PC-9 (cell line): ENCODE measurements around the gene SGK1. TPM values are rescaled to one million over a fixed set of nuclear protein-coding genes. Genes with fewer than 3 reads are reported as not detected.

Experiments
- BruUV-seq: library from RNA; stranded (reverse); fragments of 400-500 nt; replicated peaks from 2 replicates; lab custom pipeline; 2021; lab: Mats Ljungman, UMichigan
- CTCF ChIA-PET: fragments of 300-600 bp; sonication (Branson Sonifier 250); formaldehyde crosslinking; loops from one replicate; lab custom pipeline; 2022; ENCODE audit warnings: antibody characterized with exemption; lab: Charles Lee
- POLR2A ChIA-PET: fragments of 300-600 bp; sonication (Branson Sonifier 250); formaldehyde crosslinking; loops from one replicate; lab custom pipeline; 2022; ENCODE audit warnings: antibody characterized with exemption; ENCODE audit not compliant: unreplicated experiment; lab: Charles Lee
- DNase-seq, 2 experiments: peaks; one replicate each; pipeline versions ENCODE4 v3.0.0 to v3.0.0-alpha.2; 2015 to 2022; ENCODE audit warnings: mixed read lengths in 1 of 2
- H2AFZ ChIP-seq: fragments of 200-600 bp; sonication (generic); 2 replicates; pipeline ENCODE4 v1.8.1; 2017; ENCODE audit warnings: antibody characterized with exemption
- H3F3A ChIP-seq: fragments of 200-600 bp; sonication (generic); 2 replicates; pipeline ENCODE4 v1.8.1; 2017; ENCODE audit warnings: antibody characterized with exemption, mild to moderate bottlenecking, low read depth; ENCODE audit not compliant: insufficient read depth
- H3K27ac ChIP-seq: fragments of 200-600 bp; sonication (generic); 2 replicates; pipeline ENCODE4 v1.6.1; 2016; ENCODE audit warnings: mixed run types
- H3K27me3 ChIP-seq: fragments of 200-600 bp; sonication (generic); 2 replicates; pipeline ENCODE4 v1.6.1; 2016; ENCODE audit warnings: low read depth, mixed run types; ENCODE audit not compliant: insufficient read depth
- H3K36me3 ChIP-seq: fragments of 200-600 bp; sonication (generic); 2 replicates; pipeline ENCODE4 v1.6.1; 2016; ENCODE audit warnings: low read depth, mixed run types
- H3K4me1 ChIP-seq: fragments of 200-600 bp; sonication (generic); replicated peaks from 2 replicates; pipeline ENCODE4 v1.6.1; 2016; ENCODE audit warnings: mixed run types; ENCODE audit not compliant: insufficient read depth
- H3K4me2 ChIP-seq: fragments of 200-600 bp; sonication (generic); 2 replicates; pipeline ENCODE4 v1.6.1; 2017; ENCODE audit warnings: mixed run types
- H3K4me3 ChIP-seq: fragments of 200-600 bp; sonication (generic); 2 replicates; pipeline ENCODE4 v1.6.1; 2016; ENCODE audit warnings: mixed run types
- H3K79me2 ChIP-seq: fragments of 200-600 bp; sonication (generic); 2 replicates; pipeline ENCODE4 v1.6.1; 2017; ENCODE audit warnings: low read depth, mixed run types
- H3K9me2 ChIP-seq: fragments of 200-600 bp; sonication (generic); 2 replicates; pipeline ENCODE4 v1.8.1; 2017; ENCODE audit warnings: mild to moderate bottlenecking; ENCODE audit not compliant: insufficient read depth
- H3K9me3 ChIP-seq: fragments of 200-600 bp; sonication (generic); 2 replicates; pipeline ENCODE4 v1.8.1; 2016; ENCODE audit warnings: low read depth; ENCODE audit not compliant: insufficient read depth
- H4K20me1 ChIP-seq: fragments of 200-600 bp; sonication (generic); 2 replicates; pipeline ENCODE4 v1.8.1; 2017; ENCODE audit not compliant: insufficient read depth
- CTCF ChIP-seq: fragments of 200-600 bp; sonication (generic); conservative IDR thresholded peaks from 2 replicates; pipeline ENCODE4 v1.6.1; 2017; ENCODE audit warnings: mixed run types, antibody characterized with exemption, mild to moderate bottlenecking, moderate library complexity
- EZH2 ChIP-seq: fragments of 200-600 bp; sonication (generic); IDR thresholded peaks from 2 replicates; pipeline ENCODE4 v1.8.0; 2017; ENCODE audit warnings: antibody characterized with exemption, low read depth
- intact Hi-C: fragments of 100-400 bp; cut with micrococcal nuclease; formaldehyde crosslinking; loops from one replicate; pipeline ENCODE4 v1.10.0; 2022; ENCODE audit not compliant: unreplicated experiment
- total RNA-seq: library from RNA; stranded (reverse); gene quantifications from 2 replicates; pipeline ENCODE4 v1.2.3, GENCODE V29; 2021

SGK1 gene
- total RNA-seq, 1 experiment from 2014 or later, result 11.3 TPM

DNA sequence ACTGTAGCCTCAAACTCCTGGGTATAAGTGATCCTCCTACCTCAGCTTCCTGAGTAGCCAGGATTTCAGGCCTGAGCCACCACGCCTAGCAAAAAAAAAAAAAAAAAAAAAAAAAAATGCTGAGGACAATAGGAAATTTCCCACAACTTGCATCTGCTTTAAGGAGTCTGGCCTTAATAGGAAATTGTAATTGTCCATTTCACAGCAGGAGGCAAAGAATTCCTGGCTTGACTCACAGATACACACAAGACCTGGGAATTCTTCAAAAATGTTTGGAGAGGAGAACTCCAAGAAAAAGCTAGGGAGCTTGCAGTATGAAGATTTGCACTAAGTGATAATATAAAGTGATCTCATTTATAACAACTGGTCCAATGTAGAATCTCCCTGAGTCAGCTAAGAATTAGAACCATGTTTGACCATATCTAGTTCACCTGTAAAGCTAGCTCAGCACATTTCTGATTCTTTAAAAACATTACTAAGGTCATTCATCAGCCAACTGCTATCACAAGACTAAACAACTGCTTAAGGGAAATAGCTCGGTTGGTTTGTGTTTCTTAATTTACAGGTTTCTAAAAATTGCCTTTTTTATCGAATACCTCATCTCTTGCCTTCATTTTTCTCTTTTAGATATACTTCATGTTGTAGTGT, 185.3 kb downstream of the SGK1 start:
- TF ChIP-seq EZH2 (no peak), CTCF (no peak)
- no peaks in the 10 kb centered on the region for H3K9me3 ChIP-seq
- no peaks in the 10 kb centered on the region for H4K20me1 ChIP-seq
- no peaks in the 10 kb centered on the region for H3K4me1 ChIP-seq
- ChIA-PET POLR2A (interaction anchor here (0.6 kb wide), 1 partner anchor 20 kb away, joined by 3 read pairs; no protein-coding TSS in a partner anchor), CTCF (no interaction called here)
- intact Hi-C loops, result no loop called here
- no peaks in the 10 kb centered on the region for H3F3A ChIP-seq
- BruUV-seq, result no TSS peak
- H3K79me2 ChIP-seq, result no peaks in the 10 kb centered on the region
- no peaks in the 10 kb centered on the region for H3K9me2 ChIP-seq
- H3K4me3 ChIP-seq, result no peak overlapping the region
- H3K27ac ChIP-seq, result no peak overlapping the region
- DNase-seq, result no peak
- no peaks in the 10 kb centered on the region for H3K27me3 ChIP-seq
- H2AFZ ChIP-seq, result no peak overlapping the region
- no peaks in the 10 kb centered on the region for H3K36me3 ChIP-seq
- H3K4me2 ChIP-seq, result no peak overlapping the region

DNA sequence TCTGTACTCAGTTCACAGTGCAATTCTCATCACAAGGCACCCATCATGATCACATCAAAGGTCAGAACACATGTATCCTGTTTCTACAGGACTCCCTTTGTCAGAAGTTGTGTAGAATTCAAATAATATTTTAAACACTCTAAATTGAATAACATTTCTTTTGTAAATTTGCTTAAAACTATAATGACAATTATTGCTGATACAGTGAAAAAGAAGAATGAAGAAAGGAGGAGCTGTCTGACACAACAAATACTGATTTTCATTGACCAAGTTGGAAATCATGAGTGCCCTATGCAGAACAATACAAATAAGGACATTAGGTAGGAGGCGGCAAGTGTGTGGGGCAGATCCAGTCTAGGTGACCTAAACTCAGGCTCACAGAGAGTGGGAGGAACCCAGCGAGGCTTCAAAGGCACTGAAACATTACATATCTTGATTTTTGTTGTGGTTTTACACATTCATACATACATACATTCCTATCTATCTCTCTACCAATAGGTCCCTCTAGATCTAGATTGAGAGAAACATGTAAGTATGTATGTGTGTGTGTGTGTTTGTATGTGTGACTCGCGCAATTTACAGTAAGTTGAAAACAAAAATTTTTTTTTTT, 186.3 kb downstream of the SGK1 start:
- H3K27me3 ChIP-seq, result no peaks in the 10 kb centered on the region
- H3K4me1 ChIP-seq, result no peaks in the 10 kb centered on the region
- H3K9me2 ChIP-seq, result no peaks in the 10 kb centered on the region
- DNase-seq, result no peak
- H3K79me2 ChIP-seq, result no peaks in the 10 kb centered on the region
- H2AFZ ChIP-seq, result no peak overlapping the region
- no peaks in the 10 kb centered on the region for H3K36me3 ChIP-seq
- H3K27ac ChIP-seq, result no peak overlapping the region
- H3K9me3 ChIP-seq, result no peaks in the 10 kb centered on the region
- ChIA-PET POLR2A (no interaction called here), CTCF (no interaction called here)
- H3K4me2 ChIP-seq, result no peak overlapping the region
- no TSS peak for BruUV-seq
- TF ChIP-seq CTCF (no peak), EZH2 (no peak)
- no peaks in the 10 kb centered on the region for H4K20me1 ChIP-seq
- no peaks in the 10 kb centered on the region for H3F3A ChIP-seq
- intact Hi-C loops, result no loop called here
- H3K4me3 ChIP-seq, result no peak overlapping the region

DNA sequence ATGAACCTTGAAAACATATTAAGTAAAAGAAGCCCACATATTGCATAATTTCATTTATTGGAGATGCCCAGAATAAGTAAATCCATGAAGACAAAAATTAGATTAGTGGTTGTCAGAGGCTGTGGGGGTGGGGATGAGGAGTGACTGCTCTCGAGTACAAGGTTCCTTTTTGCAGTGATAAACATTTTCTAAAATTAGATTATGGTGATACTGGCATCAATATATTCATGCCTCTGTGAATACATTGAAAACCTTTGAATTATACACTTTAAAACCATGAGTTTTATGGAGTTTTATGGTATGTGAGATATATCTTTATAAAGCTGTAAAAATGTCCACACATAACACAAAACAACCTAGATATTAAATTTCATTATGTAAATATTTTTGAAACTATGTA, 189.8 kb downstream of the SGK1 start:
- Histone ChIP-seq H3K4me2 (no peak overlapping the region), H3K9me3 (no peaks in the 10 kb centered on the region), H3K79me2 (no peaks in the 10 kb centered on the region), H2AFZ (no peak overlapping the region), H3K36me3 (no peaks in the 10 kb centered on the region), H3K9me2 (no peaks in the 10 kb centered on the region), H3K4me1 (no peaks in the 10 kb centered on the region), H3K4me3 (no peak overlapping the region), H3K27me3 (no peaks in the 10 kb centered on the region), H4K20me1 (no peaks in the 10 kb centered on the region), H3F3A (no peaks in the 10 kb centered on the region), H3K27ac (no peak overlapping the region)
- no TSS peak for BruUV-seq
- DNase-seq, result no peak
- no peak for TF ChIP-seq EZH2
- no peak for TF ChIP-seq CTCF
- ChIA-PET POLR2A (no interaction called here), CTCF (no interaction called here)
- intact Hi-C loops, result no loop called here
